Right hindlimb (tissue), 1 donor: ENCODE measurements around the gene SH3BP1.
"Not testable (repeated sequence)": the region's sequence is repeated elsewhere in the genome, so short reads cannot be mapped to it uniquely, and the experiment has no call there.

ENCODE experiments used
- DNase-seq: peaks from one replicate; pipeline ENCODE4 v3.0.0-alpha.2; 2018

Gene SH3BP1

GRCh38 chr22:37639070-37639760, at the start of gene SH3BP1:
TSS of gene SH3BP1 (plus strand) at chr22:37639669. CDS start at chr22:37639788, 119 bp downstream.
- peak; percentile 74 for DNase-seq

- DNase-seq = not testable (repeated sequence)
These were observed 48.4 kb upstream of the SH3BP1 start for GRCh38 chr22:37591081-37591480.

- DNase-seq = no peak
These were observed 47.6 kb upstream of the SH3BP1 start for GRCh38 chr22:37591823-37592404.

DNA sequence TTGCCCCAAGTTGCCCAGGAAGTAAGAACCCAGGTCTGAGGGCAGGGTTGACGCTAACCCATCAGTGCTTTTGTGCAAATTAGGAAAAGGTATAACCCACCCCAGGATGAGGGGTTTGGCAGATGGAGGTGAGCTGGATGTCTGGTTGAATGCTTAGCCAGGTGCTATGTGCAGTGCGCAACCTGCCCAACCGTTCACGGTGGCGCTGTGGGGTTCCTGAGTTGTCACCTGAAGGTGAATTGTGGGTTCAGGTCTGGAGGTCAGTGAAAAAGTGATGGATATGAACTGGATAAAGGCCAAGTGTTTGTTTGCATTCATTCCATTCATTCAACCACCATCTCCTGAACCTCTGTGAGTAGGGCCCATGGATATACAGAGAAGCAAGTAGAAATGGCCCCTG, 45.2 kb upstream of the SH3BP1 start:
- DNase-seq = no peak

GRCh38 chr22:37599153-37599552, 40.3 kb upstream of the SH3BP1 start:
- peak; percentile 70 for DNase-seq

GRCh38 chr22:37601203-37601539, 38.3 kb upstream of the SH3BP1 start:
- no peak for DNase-seq

DNA sequence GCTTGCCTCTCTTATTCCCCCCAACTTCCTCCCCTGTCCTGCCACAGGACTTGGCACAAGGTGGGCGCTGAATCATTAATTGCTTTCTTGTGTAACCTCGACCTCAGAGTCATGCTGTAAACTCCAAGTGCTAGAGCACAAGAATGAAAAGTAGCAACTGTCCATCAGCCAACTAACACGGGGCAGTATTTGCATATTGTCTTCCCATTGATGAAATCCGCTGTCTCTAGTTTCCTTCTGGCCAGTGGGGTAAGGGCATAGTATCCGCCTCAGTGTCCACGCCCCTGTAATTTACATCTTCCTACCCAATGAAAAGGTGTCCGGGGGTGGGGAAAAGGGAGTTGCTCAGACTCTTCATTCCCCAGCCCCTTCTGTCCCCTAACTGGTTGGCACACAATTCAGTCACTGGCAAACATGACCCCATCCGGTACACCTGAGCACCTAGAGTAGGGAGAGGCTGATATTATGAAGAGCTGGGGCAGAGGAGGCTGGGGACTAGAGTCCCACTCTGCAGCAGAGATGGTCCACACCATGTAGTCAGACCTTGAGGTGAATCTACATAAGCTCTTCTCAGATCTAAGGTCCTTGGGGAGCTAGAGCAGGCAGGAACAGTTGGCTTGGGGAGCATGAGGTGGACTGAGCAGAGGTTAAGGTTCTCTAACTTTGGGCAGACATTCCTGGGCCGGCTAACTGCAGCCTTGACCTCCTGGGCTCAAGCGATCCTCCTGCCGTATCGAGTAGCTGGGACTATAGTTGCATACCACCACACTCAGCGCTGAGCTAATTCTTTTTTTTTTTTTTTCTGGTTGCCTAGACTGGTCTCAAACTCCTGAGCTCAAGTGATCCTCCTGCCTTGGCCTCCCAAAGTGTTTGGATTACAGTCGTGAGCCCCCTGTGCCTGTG, 37.7 kb upstream of the SH3BP1 start:
- no peak for DNase-seq

DNA sequence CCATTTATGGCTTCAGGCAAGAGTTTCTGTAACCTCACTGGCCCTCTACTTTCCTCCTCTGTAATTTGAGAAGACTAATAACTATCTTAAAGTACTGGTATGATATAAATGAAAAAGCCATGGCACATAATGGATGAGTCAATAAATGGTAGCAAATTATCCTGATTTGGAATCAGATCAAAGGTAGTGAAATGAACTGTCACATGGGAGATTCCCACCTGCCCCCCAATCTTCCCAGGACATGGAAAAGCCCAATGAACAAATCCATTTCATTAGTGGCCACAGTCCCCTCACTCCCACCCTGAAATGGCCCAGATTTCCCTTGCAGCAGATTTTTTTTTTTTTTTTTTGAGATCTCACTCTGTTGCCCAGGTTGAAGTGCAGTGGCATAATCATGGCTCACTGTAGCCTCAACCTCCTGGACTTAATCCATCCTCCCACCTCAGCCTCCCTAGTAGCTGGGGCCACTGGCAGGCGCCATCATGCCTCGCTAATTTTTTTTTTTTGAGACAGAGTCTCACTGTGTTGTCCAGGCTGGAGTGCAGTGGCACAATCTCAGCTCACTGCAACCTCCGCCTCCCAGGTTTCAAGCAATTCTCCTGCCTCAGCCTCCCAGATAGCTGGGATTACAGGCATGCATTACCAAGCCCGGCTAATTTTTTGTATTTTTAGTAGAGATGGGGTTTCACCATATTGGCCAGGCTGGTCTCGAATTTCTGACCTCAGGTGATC, 36.8 kb upstream of the SH3BP1 start:
- not testable (repeated sequence) for DNase-seq

- no peak for DNase-seq
These were observed 35.4 kb upstream of the SH3BP1 start for GRCh38 chr22:37604074-37604473.

DNA sequence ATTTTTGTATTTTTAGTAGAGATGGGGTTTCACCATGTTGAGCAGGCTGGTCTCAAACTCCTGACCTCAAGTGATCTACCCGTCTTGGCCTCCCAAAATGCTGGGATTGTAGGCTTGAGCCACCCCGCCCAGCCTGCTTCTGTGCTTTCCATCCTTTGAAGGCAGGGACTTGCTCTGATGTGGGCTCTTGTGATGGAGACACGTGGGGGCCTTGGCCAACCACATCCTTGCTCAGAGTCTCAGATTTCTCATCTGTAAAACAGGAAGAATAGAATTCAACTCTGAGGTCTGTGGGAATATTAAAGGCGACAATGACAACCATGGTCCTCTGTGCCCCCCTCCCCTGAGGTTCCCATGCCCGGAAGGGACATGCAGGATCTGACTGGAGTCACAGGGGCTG, 34.6 kb upstream of the SH3BP1 start:
- DNase-seq = no peak

GRCh38 chr22:37607010-37607934, 32.2 kb upstream of the SH3BP1 start:
- DNase-seq = peak; percentile 84

GRCh38 chr22:37607935-37608476, 31.5 kb upstream of the SH3BP1 start:
- no peak for DNase-seq

DNA sequence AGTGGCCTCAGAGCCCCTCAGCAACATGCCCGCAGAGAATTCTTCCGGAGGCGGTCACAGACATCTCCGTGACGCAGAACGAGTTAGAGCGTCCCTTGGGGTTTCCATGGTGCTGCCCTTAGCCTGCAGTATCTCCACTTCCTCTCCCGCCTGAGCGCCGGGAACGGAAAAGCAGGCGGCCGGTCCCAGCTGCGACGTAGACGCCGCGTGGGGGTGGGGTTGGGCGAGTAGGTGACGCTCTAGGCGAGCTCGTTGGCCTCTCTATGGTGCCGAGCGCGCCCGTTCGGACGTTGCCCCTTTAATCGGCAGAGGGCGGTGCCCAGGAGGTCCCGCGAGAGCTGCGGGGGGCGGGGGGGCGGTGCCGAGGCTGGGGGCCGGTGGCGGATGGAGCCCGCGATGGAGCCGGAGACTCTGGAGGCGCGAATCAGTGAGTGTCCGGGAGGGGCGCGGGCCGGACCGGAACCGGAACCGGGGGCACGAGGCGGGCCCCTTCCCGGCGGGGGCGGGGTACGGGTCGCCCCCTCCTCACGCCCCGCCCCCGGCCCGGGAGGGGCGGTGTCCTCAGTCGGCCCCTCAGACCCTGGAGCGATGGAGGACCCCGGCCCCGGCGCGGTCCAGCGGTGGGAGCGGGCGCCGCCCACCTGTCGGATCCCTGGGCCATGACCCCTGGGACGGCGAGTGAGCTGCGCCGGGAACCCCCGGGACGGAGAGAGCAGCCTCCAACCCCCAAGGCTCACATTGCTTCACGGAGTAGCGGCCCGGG, 30.8 kb upstream of the SH3BP1 start, which contains the start of gene GGA1:
GGA1 (plus strand) TSS at position 358 of the 763 bp plus-strand sequence; CDS start at position 385, 27 bp downstream.
- peak; percentile 97 for DNase-seq

DNA sequence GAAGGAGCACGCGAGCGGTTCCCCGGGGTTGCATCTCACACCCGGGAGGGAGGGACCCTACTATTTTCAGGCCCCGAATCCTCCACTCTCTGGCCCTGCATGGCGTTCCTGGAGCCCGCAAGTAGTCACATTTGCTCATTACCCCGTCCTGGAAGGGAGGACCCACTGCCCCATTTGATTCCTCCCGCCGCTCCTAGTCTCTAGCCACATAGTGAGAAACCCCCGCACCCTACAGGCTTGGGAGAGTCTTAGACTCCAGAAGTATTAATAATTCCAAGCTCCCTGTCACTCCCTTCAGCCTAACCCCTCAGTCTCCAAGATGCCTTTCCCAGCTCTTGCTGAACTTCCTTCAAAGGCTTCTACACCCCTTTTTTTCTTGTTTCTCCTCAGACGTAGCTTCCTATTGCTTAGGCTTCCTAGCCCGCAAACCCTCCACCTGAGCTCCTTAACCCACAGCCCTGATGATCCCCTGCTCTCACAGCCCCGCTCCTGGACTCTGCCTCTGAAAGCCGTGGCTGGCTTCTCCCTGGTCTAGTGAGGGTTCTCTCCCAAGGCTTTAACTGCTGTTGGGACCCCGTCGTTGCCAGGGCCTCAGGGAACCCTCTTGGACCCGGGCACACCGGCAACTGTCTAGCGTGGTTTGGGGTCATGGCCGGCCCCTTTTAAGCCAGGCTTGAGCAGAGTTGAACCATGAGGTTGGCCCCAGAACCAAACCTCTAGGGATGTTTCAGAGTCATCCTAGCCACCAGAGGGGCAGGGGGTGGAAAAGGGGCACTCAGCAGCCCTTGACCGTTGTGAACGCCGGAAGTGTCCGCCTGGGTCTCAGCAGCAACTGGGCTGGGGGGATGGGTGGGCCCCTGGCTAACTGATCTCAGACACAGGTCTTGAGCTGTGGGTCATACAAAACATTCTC, 30.0 kb upstream of the SH3BP1 start:
- peak; percentile 58 for DNase-seq

DNA sequence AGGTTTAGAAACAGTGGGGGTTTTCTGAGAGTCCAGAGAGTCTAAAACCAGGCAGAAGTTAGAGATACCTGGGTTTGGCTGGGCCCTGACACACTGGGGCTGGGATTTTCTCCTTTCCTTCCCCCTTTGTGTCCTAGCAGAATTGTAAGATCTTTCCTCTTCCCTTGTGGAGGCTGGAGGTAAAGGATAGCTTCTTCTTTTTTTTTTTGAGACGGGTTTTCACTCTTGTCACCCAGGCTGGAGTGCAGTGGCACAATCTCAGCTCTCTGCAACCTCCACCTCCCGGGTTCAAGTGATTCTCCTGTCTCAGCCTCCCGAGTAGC, 29.4 kb upstream of the SH3BP1 start:
- not testable (repeated sequence) for DNase-seq

- no peak for DNase-seq
These were observed 28.9 kb upstream of the SH3BP1 start for GRCh38 chr22:37610480-37611129.

DNA sequence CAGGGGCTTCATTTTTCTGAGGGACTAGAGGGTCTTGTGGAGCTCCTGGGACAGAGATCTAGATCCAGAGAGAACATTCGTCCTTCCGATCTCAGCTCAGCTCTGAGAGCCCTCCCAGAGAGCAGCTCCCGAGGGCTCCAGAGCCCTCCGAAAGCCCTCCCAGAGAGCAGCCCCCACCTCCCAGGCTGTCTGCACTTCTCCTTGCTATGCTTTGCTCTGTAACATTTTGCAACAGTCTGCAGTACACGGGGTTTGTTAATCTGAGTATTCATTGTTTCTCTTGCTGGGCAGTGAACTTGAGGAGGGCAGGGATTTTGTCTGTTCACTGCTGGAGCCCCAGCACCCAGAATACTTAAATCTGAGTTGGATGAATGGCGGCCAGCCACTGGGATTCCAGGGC, 28.3 kb upstream of the SH3BP1 start:
- DNase-seq = no peak

GRCh38 chr22:37616201-37617083, 23.0 kb upstream of the SH3BP1 start:
- no peak for DNase-seq
